ENCODE results near the gene RLBP1. TPM values are rescaled to one million over a fixed set of nuclear protein-coding genes. Genes with fewer than 3 reads are reported as not detected.

Gene RLBP1
- total and polyA plus RNA-seq, 2 of the 13 experiments (the other 11 are each of a cell fraction or from before 2014, with no cell fraction given) = 0.07 TPM; not detected in 1

DNA sequence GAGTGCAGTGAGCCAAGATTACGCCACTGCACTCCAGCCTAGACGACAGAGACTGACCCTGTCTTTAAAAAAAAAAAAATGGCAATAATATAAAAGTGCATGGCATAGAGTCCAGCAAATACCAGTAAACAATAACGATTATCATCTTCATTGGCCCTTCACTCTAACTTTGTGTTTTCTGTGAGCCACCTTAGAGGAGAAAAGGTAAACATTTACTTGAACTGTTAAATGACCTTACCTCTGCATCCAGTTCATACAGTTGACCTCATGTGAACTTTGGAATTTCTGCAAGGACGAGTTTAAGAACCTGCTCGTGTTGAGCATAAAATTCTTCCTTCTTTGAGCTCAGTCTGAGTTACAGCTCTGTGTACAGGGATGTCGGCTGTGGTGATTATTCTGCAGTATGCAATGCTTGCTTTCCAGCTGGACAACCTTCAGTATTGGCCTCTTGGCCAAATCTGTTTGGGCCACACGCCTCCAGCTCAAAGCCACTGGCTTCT, 56.6 kb downstream of the RLBP1 start (continued):
- TF ChIP-seq ZNF224 (CRISPR knock-in tag; IDR thresholded peaks at IDR 0.05) (no peak), DR1 (CRISPR knock-in tag; IDR thresholded peaks at IDR 0.05) (no peak), CBX1 (IDR thresholded peaks at IDR 0.05; ENCODE audit: low read depth) (no peak), PPARG (CRISPR knock-in tag; conservative IDR thresholded peaks at IDR 0.05) (no peak), ZNF251 (CRISPR knock-in tag; IDR thresholded peaks at IDR 0.05) (no peak), ZNF792 (CRISPR knock-in tag; IDR thresholded peaks at IDR 0.05) (no peak), ZNF350 (CRISPR knock-in tag; IDR thresholded peaks at IDR 0.05; ENCODE audit: borderline replicate concordance, low read depth) (no peak), SOX5 (CRISPR knock-in tag; IDR thresholded peaks at IDR 0.05; ENCODE audit: borderline replicate concordance) (no peak), ZNF883 (CRISPR knock-in tag; IDR thresholded peaks at IDR 0.05; ENCODE audit: not compliant biosample characterization) (no peak), MLLT10 (CRISPR knock-in tag; IDR thresholded peaks at IDR 0.05) (no peak), ISX (CRISPR knock-in tag; conservative IDR thresholded peaks at IDR 0.05) (no peak), ZNF563 (CRISPR knock-in tag; IDR thresholded peaks at IDR 0.05) (no peak)
- TF ChIP-seq, protein P1, sequence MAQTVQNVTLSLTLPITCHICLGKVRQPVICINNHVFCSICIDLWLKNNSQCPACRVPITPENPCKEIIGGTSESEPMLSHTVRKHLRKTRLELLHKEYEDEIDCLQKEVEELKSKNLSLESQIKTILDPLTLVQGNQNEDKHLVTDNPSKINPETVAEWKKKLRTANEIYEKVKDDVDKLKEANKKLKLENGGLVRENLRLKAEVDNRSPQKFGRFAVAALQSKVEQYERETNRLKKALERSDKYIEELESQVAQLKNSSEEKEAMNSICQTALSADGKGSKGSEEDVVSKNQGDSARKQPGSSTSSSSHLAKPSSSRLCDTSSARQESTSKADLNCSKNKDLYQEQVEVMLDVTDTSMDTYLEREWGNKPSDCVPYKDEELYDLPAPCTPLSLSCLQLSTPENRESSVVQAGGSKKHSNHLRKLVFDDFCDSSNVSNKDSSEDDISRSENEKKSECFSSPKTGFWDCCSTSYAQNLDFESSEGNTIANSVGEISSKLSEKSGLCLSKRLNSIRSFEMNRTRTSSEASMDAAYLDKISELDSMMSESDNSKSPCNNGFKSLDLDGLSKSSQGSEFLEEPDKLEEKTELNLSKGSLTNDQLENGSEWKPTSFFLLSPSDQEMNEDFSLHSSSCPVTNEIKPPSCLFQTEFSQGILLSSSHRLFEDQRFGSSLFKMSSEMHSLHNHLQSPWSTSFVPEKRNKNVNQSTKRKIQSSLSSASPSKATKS (CRISPR knock-in tag; IDR thresholded peaks at IDR 0.05) = no peak
- TF ChIP-seq, protein P2, sequence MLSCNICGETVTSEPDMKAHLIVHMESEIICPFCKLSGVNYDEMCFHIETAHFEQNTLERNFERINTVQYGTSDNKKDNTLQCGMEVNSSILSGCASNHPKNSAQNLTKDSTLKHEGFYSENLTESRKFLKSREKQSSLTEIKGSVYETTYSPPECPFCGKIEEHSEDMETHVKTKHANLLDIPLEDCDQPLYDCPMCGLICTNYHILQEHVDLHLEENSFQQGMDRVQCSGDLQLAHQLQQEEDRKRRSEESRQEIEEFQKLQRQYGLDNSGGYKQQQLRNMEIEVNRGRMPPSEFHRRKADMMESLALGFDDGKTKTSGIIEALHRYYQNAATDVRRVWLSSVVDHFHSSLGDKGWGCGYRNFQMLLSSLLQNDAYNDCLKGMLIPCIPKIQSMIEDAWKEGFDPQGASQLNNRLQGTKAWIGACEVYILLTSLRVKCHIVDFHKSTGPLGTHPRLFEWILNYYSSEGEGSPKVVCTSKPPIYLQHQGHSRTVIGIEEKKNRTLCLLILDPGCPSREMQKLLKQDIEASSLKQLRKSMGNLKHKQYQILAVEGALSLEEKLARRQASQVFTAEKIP (CRISPR knock-in tag; IDR thresholded peaks at IDR 0.05; ENCODE audit: borderline replicate concordance) = no peak
- TF ChIP-seq, protein P3, sequence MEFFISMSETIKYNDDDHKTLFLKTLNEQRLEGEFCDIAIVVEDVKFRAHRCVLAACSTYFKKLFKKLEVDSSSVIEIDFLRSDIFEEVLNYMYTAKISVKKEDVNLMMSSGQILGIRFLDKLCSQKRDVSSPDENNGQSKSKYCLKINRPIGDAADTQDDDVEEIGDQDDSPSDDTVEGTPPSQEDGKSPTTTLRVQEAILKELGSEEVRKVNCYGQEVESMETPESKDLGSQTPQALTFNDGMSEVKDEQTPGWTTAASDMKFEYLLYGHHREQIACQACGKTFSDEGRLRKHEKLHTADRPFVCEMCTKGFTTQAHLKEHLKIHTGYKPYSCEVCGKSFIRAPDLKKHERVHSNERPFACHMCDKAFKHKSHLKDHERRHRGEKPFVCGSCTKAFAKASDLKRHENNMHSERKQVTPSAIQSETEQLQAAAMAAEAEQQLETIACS (CRISPR knock-in tag; IDR thresholded peaks at IDR 0.05) = no peak
- TF ChIP-seq, protein P4, sequence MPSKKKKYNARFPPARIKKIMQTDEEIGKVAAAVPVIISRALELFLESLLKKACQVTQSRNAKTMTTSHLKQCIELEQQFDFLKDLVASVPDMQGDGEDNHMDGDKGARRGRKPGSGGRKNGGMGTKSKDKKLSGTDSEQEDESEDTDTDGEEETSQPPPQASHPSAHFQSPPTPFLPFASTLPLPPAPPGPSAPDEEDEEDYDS (CRISPR knock-in tag; IDR thresholded peaks at IDR 0.05) = no peak
- TF ChIP-seq, protein P5, sequence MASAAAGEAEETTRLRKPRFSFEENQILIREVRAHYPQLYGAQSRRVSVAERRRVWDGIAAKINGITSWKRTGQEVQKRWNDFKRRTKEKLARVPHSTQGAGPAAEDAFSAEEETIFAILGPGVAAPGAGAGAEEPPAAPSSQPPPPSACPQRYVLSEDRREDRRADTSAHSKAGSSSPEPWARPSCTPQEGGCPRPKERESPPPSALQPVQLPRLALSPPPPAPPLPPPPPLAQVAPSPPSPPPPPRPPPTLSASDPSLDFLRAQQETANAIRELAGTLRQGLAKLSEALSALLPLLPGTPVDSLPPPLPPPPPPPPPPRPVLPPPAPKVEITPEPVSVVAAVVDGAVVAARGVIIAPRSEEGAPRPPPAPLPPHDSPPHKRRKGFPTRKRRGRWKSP (CRISPR knock-in tag; IDR thresholded peaks at IDR 0.05) = no peak
- TF ChIP-seq, protein P6, sequence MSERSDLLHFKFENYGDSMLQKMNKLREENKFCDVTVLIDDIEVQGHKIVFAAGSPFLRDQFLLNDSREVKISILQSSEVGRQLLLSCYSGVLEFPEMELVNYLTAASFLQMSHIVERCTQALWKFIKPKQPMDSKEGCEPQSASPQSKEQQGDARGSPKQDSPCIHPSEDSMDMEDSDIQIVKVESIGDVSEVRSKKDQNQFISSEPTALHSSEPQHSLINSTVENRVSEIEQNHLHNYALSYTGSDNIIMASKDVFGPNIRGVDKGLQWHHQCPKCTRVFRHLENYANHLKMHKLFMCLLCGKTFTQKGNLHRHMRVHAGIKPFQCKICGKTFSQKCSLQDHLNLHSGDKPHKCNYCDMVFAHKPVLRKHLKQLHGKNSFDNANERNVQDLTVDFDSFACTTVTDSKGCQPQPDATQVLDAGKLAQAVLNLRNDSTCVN (CRISPR knock-in tag; IDR thresholded peaks at IDR 0.05; ENCODE audit: borderline replicate concordance) = no peak
- TF ChIP-seq, protein P7, sequence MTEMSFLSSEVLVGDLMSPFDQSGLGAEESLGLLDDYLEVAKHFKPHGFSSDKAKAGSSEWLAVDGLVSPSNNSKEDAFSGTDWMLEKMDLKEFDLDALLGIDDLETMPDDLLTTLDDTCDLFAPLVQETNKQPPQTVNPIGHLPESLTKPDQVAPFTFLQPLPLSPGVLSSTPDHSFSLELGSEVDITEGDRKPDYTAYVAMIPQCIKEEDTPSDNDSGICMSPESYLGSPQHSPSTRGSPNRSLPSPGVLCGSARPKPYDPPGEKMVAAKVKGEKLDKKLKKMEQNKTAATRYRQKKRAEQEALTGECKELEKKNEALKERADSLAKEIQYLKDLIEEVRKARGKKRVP (CRISPR knock-in tag; IDR thresholded peaks at IDR 0.05) = no peak
- TF ChIP-seq, protein P8, sequence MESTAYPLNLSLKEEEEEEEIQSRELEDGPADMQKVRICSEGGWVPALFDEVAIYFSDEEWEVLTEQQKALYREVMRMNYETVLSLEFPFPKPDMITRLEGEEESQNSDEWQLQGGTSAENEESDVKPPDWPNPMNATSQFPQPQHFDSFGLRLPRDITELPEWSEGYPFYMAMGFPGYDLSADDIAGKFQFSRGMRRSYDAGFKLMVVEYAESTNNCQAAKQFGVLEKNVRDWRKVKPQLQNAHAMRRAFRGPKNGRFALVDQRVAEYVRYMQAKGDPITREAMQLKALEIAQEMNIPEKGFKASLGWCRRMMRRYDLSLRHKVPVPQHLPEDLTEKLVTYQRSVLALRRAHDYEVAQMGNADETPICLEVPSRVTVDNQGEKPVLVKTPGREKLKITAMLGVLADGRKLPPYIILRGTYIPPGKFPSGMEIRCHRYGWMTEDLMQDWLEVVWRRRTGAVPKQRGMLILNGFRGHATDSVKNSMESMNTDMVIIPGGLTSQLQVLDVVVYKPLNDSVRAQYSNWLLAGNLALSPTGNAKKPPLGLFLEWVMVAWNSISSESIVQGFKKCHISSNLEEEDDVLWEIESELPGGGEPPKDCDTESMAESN (CRISPR knock-in tag; conservative IDR thresholded peaks at IDR 0.05) = no peak

Data from HepG2 (cell line).